Measurements from ENCODE around the gene ARL15.

DNA sequence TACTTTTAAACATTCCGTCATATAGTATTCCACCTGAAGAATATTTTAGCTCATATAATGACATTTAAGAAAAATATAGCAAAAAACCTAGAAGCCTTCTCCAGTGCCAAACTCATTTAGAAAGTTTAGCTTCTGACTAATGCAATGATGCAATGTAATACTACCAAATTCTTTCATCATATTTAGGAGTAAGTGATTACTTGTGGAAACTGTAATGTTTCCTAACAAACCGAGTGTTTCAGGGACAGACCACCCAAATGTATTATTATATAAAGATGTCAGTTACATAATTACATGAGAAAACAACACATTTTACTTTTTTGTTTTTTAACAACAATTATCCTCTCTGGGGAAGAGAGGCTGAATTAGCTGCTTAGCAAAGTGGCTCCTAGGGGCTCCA is 316.2 kb downstream of the ARL15 start:
- TF ChIP-seq, protein P1, sequence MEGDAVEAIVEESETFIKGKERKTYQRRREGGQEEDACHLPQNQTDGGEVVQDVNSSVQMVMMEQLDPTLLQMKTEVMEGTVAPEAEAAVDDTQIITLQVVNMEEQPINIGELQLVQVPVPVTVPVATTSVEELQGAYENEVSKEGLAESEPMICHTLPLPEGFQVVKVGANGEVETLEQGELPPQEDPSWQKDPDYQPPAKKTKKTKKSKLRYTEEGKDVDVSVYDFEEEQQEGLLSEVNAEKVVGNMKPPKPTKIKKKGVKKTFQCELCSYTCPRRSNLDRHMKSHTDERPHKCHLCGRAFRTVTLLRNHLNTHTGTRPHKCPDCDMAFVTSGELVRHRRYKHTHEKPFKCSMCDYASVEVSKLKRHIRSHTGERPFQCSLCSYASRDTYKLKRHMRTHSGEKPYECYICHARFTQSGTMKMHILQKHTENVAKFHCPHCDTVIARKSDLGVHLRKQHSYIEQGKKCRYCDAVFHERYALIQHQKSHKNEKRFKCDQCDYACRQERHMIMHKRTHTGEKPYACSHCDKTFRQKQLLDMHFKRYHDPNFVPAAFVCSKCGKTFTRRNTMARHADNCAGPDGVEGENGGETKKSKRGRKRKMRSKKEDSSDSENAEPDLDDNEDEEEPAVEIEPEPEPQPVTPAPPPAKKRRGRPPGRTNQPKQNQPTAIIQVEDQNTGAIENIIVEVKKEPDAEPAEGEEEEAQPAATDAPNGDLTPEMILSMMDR (IDR thresholded peaks at IDR 0.05): no peak
- no peak for TF ChIP-seq POLR2A (IDR thresholded peaks at IDR 0.05)

All from esophagus squamous epithelium (tissue), 4 donors.